HG03066 (cell line): ENCODE results near the gene CFAP46.

ENCODE experiments used
- ATAC-seq: cut with Tn5 transposase; IDR thresholded peaks from one replicate; pipeline ENCODE4 v1.9.1; 2021; ENCODE audit warnings: low read depth; ENCODE audit not compliant: unreplicated experiment

CFAP46 gene

DNA sequence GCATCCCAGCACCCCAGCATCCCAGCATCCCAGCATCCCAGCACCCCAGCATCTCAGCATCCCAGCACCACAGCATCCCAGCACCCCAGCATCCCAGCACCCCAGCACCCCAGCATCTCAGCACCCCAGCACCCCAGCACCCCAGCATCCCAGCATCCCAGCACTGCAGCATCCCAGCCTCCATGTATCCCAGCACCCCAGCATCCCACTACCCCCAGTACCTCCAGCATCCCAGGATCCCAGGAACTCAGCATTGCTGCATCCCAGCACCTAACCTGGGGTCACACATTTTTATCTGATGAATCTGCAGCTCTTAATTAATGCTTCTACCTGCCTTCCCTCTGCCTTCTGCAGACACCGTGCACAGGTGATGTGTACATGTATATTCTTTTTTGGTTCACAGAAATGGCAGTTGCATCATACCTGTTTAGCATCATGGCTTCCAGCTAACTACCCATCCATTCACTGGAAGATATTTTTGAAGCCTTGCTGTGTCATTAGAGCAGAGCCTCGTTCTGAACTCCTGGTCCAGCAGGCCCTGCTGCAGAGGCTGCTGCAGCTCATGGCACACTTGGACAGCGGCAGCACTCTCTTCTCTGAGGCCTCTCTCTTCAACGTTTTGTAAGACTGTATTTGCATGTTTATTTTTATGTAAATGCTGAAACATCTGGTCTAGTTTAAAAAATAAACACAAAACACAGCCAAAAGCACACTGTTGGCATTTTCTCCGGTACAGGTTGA lies 4.6 kb upstream of the CFAP46 start:
- ATAC-seq, result no peak

DNA sequence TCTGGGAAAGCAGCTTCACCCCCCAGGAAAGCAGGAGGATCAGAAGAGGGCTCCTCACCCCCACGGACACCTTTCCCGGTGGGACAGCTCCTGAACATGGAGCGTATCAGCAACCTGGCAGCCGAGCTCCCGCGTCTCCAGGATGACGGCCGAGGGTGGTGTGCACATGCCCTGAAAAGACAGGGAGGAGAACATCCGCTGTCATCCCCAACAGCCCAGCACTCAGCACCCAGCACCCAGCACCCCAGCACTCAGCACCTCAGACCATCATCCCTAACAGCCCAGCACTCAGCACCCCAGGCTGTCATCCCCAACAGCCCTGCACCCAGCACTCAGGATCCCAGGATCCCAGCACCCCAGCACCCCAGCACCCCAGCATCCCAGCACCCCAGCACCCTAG lies 3.9 kb upstream of the CFAP46 start:
- ATAC-seq, result no peak

DNA sequence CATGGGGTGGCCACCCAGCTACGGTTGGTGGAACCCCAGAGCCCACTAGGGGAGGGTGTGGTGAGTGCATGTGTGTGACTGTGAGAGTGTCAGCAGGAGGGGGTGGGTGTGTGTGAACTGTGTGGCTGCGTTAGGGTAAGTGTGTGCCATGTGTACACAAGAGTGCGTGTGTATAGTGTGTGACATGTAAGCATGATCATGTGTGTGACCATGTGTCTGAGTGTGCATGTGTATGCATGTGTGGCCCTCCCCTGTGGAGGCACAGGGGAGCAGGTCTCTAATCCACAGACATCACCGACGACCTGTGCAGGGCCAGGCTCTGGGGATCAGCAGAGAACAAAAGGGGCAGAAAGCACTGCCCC lies 3.5 kb upstream of the CFAP46 start:
- no peak for ATAC-seq

DNA sequence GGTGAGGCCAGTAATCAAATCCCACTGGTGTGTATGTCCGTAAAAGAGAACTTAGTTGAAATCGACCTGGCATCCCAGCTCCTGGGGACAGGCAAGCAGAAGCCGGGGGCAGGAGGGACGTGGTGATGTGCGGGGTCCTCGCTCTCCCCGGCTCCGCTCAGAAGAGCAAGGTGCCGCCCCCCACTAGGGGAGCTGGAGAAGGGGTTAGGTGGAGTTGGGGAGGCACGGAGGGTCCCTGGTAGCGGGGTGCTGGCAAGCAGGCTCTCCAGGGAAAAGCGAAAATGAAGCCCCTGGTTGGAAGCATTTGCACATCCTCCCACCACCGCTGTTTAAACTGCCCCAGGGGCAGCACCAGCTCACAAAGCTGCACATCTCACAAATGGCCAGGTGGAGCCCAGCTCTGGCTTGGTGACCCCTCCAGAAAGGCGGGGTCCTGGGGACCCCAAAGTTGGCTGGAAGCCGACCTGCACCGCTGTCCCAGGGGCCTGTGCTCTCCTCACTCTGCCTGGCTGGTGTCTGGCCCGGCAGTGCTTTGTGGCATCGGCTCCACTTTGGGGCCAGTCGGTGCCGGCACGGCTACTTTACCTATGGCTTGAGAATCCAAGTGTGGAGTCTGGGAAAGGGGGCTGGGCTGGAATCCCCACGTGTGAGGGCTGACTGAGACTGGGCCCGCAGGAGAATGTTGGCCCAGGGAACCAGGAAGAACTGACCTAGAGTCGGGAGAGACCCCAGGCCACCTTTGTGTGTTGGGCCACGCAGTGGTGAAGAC lies 2.9 kb upstream of the CFAP46 start:
- ATAC-seq, result no peak

DNA sequence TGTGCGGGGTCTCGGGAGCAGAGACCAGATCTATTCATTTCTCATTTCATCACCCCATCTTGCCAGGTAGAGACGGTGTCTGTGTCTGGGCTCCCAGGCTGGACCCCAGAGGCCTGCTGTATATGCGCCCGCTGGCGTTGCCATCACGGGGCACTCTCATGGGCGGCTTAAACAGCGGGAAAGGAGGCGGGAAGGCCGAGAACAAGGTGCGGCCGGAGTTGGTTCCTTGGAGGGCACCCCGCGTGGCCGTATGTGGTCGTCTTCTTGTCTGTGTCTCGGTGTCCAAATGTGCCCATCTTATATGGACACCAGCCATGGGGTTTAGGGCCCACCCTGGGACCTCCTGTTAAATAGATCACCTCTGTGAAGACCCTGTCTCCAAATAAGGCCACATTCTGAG lies 2.1 kb upstream of the CFAP46 start:
- ATAC-seq, result no peak

DNA sequence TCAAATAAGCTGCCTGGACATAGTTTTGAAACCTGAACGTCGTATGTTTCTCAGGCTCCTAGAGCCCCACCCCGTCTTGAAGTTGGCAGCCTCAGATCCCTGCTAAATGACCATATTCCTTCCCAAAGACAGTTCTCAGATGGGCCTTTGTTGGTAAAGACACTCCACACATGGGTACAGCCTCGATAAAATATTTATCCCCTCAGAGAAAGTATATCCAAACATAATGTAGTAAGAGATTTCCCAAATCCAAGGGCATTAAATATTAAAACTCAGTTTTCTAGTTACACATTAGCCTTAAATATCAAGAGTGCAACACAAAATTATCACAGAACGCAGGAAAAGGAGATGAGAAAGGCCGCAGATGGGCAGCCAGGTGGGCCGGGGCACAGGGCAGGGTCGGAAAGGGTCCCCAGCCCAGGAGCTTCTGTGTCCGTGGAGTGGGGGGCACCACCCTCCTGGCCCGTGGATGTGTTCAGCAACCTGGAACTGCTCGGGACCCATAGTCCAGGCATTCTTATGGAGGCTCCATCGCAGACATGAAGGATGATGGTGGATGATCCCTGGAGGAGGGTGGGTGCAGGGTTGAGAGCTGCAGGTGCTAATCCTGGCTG lies 1.5 kb upstream of the CFAP46 start:
- no peak for ATAC-seq

DNA sequence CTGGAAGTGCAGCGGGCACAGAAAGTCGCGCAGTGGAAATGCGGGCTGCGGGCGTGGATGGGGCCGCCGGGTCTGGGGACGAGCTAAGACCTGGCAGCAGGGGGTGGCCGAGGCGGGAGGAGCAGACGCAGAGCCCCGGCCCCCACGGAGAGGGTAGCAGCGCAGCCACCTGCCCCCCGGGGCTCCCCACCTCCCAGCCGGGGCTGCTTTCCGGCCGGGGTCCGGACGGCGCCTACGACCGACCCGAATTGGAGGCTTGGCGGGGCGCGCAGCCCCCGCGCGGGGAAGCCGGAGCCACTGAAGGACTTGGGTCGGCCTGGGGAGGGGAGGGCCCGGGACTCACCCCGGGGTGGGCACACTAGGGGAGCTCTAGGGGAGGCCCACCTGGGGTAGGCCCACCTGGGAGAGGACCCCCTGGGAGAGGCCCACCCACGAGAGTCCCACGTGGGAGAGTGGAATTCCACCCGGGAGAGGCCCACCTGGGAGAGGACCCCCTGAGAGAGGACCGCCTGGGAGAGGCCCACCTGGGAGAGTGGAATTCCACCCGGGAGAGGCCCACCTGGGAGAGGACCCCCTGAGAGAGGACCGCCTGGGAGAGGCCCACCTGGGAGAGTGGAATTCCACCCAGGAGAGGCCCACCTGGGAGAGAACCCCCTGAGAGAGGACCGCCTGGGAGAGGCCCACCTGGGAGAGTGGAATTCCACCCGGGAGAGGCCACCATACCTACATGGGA lies 854 bp upstream of the CFAP46 start:
- no peak for ATAC-seq

DNA sequence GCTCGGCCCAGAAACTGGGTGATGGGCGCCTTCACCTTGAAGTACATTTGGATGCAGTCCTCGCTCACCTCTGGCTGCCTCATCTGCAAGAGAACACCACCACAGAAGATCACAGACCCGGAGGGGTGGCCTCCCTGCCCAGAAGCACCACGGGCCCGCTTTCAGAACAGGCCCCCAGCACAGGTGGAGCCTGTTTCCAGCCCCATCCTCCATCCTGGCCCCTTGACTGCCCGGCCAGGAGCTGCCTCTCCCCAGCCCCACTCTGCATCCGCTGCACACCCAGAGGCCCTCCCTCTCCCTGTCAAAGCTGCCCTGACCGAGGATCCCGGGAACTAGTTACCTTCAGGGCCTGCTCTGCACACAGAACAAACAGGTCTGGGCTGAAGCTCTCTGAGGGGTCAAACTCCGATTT lies 724 bp downstream of the CFAP46 start:
- ATAC-seq, result no peak

DNA sequence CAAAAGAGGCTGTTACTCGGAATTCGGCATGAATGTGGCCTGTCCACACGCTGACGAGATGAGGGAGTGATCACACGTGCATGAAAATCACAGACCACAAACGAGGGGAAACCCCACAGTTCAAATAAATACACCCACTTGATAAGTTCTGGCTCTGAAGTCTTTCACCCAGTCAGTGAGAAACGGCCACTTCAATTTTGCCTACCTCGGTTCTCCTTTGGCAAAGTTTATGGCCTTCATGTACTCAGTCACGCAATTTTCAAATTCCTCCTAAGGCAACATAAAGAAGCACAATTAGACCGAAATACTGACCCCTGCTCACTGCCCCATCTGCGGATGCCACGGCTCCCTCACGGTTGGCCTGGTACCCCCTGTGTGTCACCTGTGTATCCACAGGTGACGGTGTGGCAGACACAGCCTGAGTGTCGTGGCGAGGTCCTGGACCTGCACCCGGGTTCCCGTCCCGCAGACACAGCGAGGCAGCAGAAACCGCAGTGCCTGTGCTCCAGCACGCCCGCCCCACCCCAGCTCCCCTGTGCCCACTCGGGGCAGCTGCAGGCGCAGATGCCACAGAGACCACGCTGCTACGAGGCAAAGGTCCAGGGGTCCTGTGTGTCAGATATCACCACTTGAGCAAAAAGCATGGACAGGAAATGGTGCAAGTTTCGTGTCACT lies 1.4 kb downstream of the CFAP46 start:
- no peak for ATAC-seq

DNA sequence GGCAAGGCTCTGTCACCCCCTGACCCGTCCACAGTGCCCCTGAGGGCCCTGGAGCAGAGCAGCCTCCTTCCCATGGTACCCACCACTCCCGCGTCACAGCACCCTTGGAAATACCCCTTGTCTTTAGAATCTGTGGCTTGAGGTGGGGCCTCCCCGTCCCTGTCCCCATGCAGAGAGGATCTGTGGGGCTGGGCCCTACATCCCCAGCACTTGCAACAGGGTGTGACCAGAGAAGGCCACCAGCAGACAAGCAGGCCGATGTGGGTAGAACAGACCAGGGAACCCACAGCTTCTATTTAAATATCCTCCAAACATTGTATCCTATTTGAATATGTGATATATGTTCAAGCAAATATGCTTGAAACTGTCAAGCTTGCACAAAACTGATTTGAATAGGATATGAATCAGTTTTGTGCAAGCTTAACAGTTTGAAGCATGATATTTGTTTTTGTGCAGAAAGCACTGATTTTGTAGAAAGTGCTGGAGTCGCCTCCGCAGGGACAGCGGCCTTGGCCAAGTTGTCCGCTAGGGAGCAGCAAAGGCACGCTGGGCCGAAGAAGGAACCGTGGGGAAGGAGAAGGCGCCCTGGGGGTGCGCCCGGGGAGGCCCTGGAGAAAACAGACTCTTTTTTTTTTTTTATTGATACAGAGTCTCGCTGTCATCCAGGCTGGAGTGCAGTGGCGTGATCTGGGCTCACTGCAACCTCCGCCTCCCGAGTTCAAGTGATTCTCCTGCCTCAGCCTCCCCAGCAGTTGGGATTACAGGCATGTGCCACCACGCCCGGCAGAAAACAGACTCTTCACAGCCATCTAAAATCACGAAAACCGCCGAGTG lies 2.2 kb downstream of the CFAP46 start:
- no peak for ATAC-seq

DNA sequence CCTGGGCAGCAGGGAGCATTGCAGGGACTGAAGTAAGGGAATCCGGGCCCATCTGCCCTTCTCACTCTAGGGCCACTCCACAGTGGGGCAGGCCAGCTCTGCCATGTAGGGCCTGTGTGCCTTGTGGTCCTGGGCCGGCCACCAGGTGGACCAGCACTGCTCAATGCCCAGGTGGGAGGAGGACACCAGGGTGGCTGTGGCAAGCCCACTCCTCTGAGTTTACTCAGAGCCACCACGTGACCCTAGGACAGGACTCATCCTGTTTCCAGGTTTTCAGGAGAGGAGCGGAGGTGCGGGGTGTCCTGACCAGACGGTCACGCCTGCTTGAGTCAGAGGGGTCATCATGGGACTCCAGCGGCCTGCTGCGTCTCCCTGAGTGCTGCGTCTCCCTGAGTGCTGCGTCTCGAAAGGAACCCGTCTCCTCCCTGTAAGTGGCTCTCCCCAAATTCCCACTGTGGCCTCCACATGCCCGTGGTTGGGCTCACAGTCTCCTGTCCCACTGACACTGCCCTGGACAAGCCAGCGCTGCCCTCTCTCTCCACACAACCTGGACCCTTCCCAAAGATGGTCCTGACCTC lies 2.9 kb downstream of the CFAP46 start:
- ATAC-seq, result no peak

DNA sequence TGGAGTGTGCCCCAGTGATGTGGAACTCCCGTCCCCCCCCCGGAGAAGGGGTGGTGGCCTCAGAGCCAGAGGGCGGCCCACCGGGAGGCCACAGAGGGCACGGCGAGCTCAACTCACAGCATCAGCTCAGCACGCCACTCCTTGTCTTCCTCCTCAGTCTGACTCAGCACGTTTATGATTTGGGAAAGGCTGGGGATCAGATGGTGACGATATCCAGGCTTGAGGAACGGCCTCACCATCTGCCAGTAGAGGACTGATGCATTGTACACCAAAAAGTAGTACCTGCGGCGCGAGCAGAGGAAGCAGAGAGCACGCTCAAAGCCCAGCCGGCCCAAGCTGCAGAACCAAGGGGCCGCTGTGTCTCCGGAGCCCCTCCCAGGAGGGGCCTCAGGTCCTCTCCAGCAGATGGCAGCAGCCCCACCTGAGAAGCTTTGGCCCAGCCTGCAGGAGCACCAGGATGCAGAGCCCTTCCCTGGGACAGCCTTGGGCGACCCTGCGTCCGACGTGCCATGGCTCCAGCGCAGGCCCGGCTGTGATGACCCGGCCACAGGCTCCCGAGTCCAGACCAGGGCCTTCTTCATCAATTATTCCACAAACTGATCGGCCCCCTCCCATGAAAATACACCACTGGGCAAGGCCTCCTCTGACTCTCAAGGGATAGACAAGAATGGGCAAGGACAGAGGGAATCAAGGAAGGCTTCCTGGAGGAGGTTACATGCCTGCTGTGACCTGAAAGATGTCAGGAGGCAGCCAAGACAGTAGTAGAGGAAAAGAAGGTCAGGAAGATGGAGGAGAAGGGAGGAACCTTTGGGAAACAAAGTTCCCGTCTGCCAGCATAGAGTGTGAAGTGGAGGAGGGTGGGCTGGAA lies 3.7 kb downstream of the CFAP46 start:
- no peak for ATAC-seq

DNA sequence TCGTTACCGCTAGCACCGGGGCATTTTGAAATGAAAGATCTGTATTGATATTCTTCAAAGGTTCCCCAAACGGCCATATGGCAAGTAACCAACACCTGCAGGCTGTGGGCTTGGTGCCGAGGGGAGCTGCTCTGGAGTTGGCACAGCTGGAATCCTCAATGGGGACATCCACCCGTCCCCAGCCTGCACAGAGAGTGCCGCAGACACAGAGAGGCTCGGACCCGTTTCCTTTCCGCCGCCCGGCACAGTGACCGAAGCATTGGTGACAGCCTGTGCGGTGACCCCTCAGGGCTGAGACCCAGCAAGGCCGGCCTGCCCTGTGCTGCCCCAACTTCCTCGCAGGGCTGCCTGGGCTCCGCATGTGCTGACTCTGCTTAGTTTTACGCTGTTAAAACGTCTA lies 4.5 kb downstream of the CFAP46 start:
- ATAC-seq, result no peak

DNA sequence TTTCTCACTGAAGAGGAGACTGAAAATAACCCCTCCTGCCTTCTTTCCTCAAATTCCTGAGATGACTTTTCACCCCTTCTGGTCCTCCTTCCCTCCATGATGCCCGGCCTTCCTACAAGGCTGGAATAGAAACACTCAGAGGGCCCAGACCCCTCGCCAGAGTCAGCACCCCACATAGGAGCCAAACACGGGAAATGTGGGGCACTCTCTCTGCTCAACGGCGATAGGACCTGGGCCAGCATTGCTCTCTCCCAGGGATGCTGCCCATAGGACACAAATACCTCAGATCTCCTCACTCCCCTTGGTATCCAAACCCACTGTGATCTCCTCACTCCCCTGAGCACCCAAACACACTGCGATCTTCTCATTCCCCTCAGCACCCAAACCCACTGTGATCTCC lies 7.4 kb downstream of the CFAP46 start:
- no peak for ATAC-seq

DNA sequence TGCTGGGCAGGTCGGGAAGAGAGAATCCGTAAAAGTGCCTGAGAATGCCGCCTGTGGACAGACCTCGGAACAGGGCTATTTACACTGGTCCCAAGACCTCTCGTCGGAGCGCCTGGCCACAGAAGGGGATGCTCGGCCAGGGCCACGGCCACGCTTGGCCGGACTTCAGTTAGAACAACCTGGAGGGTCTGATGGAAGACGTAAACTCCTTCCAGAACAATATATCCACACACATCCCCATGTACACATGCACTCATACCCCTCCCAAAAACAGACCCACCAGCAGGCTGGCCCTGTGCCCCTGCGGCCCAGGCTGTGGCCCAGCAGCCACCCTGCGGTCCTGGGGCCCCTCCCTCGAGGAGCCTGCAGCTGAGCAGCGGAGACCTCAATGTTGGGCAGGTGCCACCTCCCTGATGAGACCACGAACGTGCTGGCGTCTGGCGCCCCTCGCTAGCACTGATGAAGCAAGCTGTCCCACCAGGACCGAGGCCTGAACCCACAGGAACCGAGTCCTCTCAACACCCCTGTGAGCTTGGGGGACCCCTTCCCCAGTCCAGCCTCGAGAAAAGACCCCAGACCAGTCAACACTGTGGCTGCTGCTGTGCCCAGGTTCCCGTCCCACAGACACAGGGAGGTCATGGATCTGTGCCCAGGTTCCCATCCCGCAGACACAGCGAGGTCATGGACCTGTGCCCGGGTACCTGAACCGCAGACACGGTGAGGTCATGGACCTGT lies 8.9 kb downstream of the CFAP46 start:
- ATAC-seq, result no peak

DNA sequence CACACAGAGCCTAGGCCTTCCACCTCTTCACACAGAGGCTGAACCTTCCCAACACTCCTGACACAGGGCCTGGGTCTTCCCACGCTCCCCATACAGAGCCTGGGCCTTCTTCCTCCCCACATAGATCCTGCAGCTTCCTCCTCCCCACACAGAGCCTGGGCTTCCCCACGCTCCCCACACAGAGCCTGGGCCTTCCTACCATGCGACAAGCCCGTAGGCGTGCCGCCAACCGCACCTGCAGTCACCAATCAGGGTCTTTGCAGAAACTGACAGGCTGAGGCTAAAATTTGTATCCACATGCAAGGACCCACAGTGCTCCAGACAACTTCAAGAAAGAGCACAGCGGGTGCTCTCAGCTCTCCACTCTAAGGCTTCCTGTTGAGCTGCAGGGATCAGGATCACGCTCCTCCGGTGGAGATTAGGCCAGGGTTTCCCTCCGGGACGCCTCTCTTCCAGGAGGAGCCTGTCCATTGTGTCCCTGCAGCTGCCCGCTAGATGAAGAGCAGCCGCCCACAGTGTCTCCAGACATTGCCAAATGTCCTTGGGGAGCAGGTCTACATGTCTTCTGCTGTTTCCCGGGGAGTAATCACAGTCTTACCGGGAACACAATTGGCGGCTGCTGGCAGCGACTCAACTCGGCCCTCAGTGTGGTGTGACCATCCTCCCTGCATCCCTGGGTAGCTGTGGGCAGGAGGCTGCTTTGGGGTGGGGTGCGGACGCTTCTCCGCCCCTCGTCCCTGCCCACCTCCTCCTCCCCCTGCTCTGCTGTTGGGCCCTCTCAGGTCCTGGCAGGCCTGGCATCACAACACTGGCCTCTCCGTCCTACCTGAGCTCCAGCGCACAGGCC lies 9.7 kb downstream of the CFAP46 start:
- ATAC-seq, result no peak
